HCT116 (cell line): Measurements from ENCODE around the gene DEPDC4. TPM values are rescaled to one million over a fixed set of nuclear protein-coding genes. Genes with fewer than 3 reads are reported as not detected.

Experiments
- ATAC-seq: fragments of 200-7000 bp; cut with Tn5 transposase; 2 replicates; pipeline ENCODE4 v1.9.1; 2020; ENCODE audit warnings: mild to moderate bottlenecking, moderate library complexity
- BruUV-seq: library from RNA; stranded (reverse); fragments of 400-500 nt; replicated peaks from 2 replicates; lab custom pipeline; 2021; lab: Mats Ljungman, UMichigan
- CTCF ChIA-PET: fragments of 300-600 bp; sonication (Branson Sonifier 250); formaldehyde crosslinking; loops from one replicate; lab custom pipeline; 2021; ENCODE audit warnings: antibody characterized with exemption; lab: Charles Lee
- POLR2A ChIA-PET: fragments of 300-600, 350-600 bp; sonication (Branson Sonifier 250); formaldehyde crosslinking; loops from one replicate; lab custom pipeline; 2021; ENCODE audit warnings: antibody characterized with exemption; lab: Charles Lee
- RAD21 ChIA-PET, 2 experiments: fragments of 300-600 bp; sonication (Branson Sonifier 250); formaldehyde crosslinking; loops; one replicate each; lab custom pipeline; 2023; ENCODE audit warnings: low total read pairs in 2 of 2; ENCODE audit not compliant: uncharacterized antibody in 2 of 2, unreplicated experiment in 2 of 2, low non-redundant PET in 1 of 2; lab: Charles Lee
- DNase-seq: peaks from one replicate; pipeline ENCODE4 v3.0.0-alpha.2; 2010; ENCODE audit warnings: low read depth, low spot score
- H2AFZ ChIP-seq: fragments of 200-600 bp; shearing (Covaris generic), sonication (generic); 2 replicates; pipeline ENCODE4 v1.6.1; 2017; ENCODE audit warnings: low read depth, mixed run types, mixed read lengths, antibody characterized with exemption, low read length; ENCODE audit not compliant: poor library complexity, severe bottlenecking
- H3K27ac ChIP-seq: 2 replicates; pipeline ENCODE4 v1.5.1; 2012; ENCODE audit warnings: low read depth, low read length
- H3K27me3 ChIP-seq: fragments of 200-600 bp; sonication (generic); 2 replicates; pipeline ENCODE4 v1.6.1; 2016; ENCODE audit warnings: mixed run types, low read length, mixed read lengths; ENCODE audit not compliant: insufficient read depth
- H3K36me3 ChIP-seq, 2 experiments: fragments of 200-500 bp in 1 of 2; fragments of 200-600 bp in 1 of 2; sonication (Bioruptor generic) in 1 of 2; sonication (generic) in 1 of 2; 2 replicates each; pipeline versions ENCODE4 v1.5.1 to v1.6.1; 2014 to 2016; ENCODE audit warnings: low read length in 2 of 2, inconsistent platforms in 1 of 2, mixed read lengths in 1 of 2, mixed run types in 1 of 2; ENCODE audit not compliant: insufficient read depth in 2 of 2, control insufficient read depth in 1 of 2
- H3K4me1 ChIP-seq, 2 experiments: fragments of 200-600 bp in 1 of 2; sonication (generic) in 1 of 2; 2 replicates each; pipeline versions ENCODE4 v1.5.1 to v1.6.1; 2012 to 2017; ENCODE audit warnings: low read length in 2 of 2, inconsistent platforms in 1 of 2, mild to moderate bottlenecking in 1 of 2, mixed read lengths in 1 of 2, mixed run types in 1 of 2, moderate library complexity in 1 of 2; ENCODE audit not compliant: insufficient read depth in 2 of 2, control insufficient read depth in 1 of 2
- H3K4me2 ChIP-seq: fragments of 200-600 bp; sonication (generic); 2 replicates; pipeline ENCODE4 v1.6.1; 2017; ENCODE audit warnings: mixed run types, low read length, mixed read lengths
- H3K4me3 ChIP-seq, 2 experiments: fragments of 200-600 bp in 1 of 2; sonication (generic) in 1 of 2; replicated peaks in 1 of 2; 2 replicates each; pipeline ENCODE4 v1.5.1; 2011 to 2016; ENCODE audit warnings: low read length in 2 of 2, control low read depth in 1 of 2, low read depth in 1 of 2, mild to moderate bottlenecking in 1 of 2, mixed read lengths in 1 of 2, mixed run types in 1 of 2
- H3K79me2 ChIP-seq: fragments of 200-600 bp; sonication (generic); 2 replicates; pipeline ENCODE4 v1.6.1; 2017; ENCODE audit warnings: mild to moderate bottlenecking, mixed run types, low read length, moderate library complexity, mixed read lengths; ENCODE audit not compliant: insufficient read depth
- H3K9ac ChIP-seq: fragments of 200-600 bp; sonication (generic); 2 replicates; pipeline ENCODE4 v1.6.1; 2016; ENCODE audit warnings: low read length, mixed read lengths
- H3K9me2 ChIP-seq: fragments of 200-600 bp; sonication (generic), shearing (Covaris generic); 2 replicates; pipeline ENCODE4 v1.6.1; 2017; ENCODE audit warnings: mixed run types, mild to moderate bottlenecking, moderate library complexity; ENCODE audit not compliant: insufficient read depth
- H3K9me3 ChIP-seq, 2 experiments: fragments of 200-500 bp in 1 of 2; fragments of 200-600 bp in 1 of 2; sonication (Bioruptor generic) in 1 of 2; sonication (generic) in 1 of 2; 2 replicates each; pipeline ENCODE4 v1.6.1; 2014 to 2017; ENCODE audit warnings: low read length in 2 of 2, mixed read lengths in 2 of 2, inconsistent platforms in 1 of 2, low read depth in 1 of 2, mild to moderate bottlenecking in 1 of 2, mixed run types in 1 of 2, moderate library complexity in 1 of 2; ENCODE audit not compliant: control insufficient read depth in 1 of 2, insufficient read depth in 1 of 2
- H4K20me1 ChIP-seq: fragments of 200-600 bp; sonication (generic), shearing (Covaris generic); 2 replicates; pipeline ENCODE4 v1.6.1; 2017; ENCODE audit warnings: mixed run types, mild to moderate bottlenecking, moderate library complexity; ENCODE audit not compliant: insufficient read depth
- ATF3 ChIP-seq: IDR thresholded peaks from 2 replicates; pipeline ENCODE4 v1.6.1; 2012
- CEBPB ChIP-seq: IDR thresholded peaks from 2 replicates; pipeline ENCODE4 v1.6.1; 2012; ENCODE audit warnings: low read depth
- EGR1 ChIP-seq: IDR thresholded peaks from 2 replicates; pipeline ENCODE4 v1.6.1; 2012; ENCODE audit warnings: low read depth
- ELF1 ChIP-seq: IDR thresholded peaks from 2 replicates; pipeline ENCODE4 v1.6.1; 2012; ENCODE audit warnings: low read depth, borderline replicate concordance
- EZH2 ChIP-seq: fragments of 200-600 bp; sonication (generic); IDR thresholded peaks from 2 replicates; pipeline ENCODE4 v1.6.1; 2017; ENCODE audit warnings: antibody characterized with exemption, mixed run types
- EZH2phosphoT487 ChIP-seq: fragments of 200-600 bp; IDR thresholded peaks from 2 replicates; pipeline ENCODE4 v1.6.1; 2018; ENCODE audit warnings: antibody characterized with exemption, borderline replicate concordance
- FOSL1 ChIP-seq: IDR thresholded peaks from 2 replicates; pipeline ENCODE4 v1.6.1; 2012; ENCODE audit warnings: low read depth
- JUND ChIP-seq: IDR thresholded peaks from 2 replicates; pipeline ENCODE4 v1.6.1; 2012
- POLR2A ChIP-seq: IDR thresholded peaks from 2 replicates; pipeline ENCODE4 v1.7.0; 2011; ENCODE audit warnings: borderline replicate concordance; ENCODE audit not compliant: insufficient read depth, insufficient read length; ENCODE audit errors: extremely low read depth
- RAD21 ChIP-seq: IDR thresholded peaks from 2 replicates; pipeline ENCODE4 v1.6.1; 2012; ENCODE audit warnings: low read depth, mild to moderate bottlenecking
- REST ChIP-seq: IDR thresholded peaks from 2 replicates; pipeline ENCODE4 v1.6.1; 2012; ENCODE audit warnings: low read depth
- SIN3A ChIP-seq: IDR thresholded peaks from 2 replicates; pipeline ENCODE4 v1.6.1; 2012; ENCODE audit warnings: low read depth
- SP1 ChIP-seq: IDR thresholded peaks from 2 replicates; pipeline ENCODE4 v1.6.1; 2012; ENCODE audit warnings: low read depth
- TCF7L2 ChIP-seq: IDR thresholded peaks from 2 replicates; pipeline ENCODE4 v1.7.0; 2011; ENCODE audit warnings: borderline replicate concordance, inconsistent platforms; ENCODE audit not compliant: insufficient read depth, insufficient read length; ENCODE audit errors: extremely low read depth
- YY1 ChIP-seq: IDR thresholded peaks from 2 replicates; pipeline ENCODE4 v1.6.1; 2011; ENCODE audit warnings: low read length, low read depth, moderate library complexity, mild to moderate bottlenecking; ENCODE audit not compliant: insufficient replicate concordance; ENCODE audit errors: extremely low read depth
- ZFX ChIP-seq: fragments of 450-650 bp; IDR thresholded peaks from 2 replicates; pipeline ENCODE4 v1.6.1; 2017
- ZNF274 ChIP-seq: fragments of 200-500 bp; sonication (Bioruptor generic); IDR thresholded peaks from 2 replicates; pipeline ENCODE4 v1.6.1; 2014; ENCODE audit warnings: mild to moderate bottlenecking, low read depth, low read length, inconsistent platforms
- intact Hi-C: fragments of 100-400 bp; cut with micrococcal nuclease; formaldehyde crosslinking; loops from 2 replicates; pipeline ENCODE4 v1.10.0; 2022
- total RNA-seq: library from RNA; stranded (reverse); gene quantifications from one replicate; pipeline ENCODE4 v1.2.1, GENCODE V29; 2021; ENCODE audit not compliant: unreplicated experiment
- TF ChIP-seq, protein P1 (sequence below): IDR thresholded peaks from 2 replicates; pipeline ENCODE4 v1.6.1; 2012

DEPDC4 gene
- total RNA-seq, 1 experiment from 2014 or later: 3.4 TPM

- TF ChIP-seq REST (no peak), SIN3A (peak; percentile 62; the same call in 1 of the 2 replicates), FOSL1 (no peak)
Measured at GRCh38 chr12:100266835-100267602, at the start of gene DEPDC4, which contains the start of gene SCYL2 (continued).

- H3K36me3 ChIP-seq: peaks cover 4 to 6% of the 10 kb centered on the region in 2 experiments; a peak in 2 of 4 replicates
- H3K9ac ChIP-seq: no peak overlapping the region
- no peaks in the 10 kb centered on the region for H3K9me2 ChIP-seq
- H4K20me1 ChIP-seq: no peaks in the 10 kb centered on the region
- no peak overlapping the region for H3K4me2 ChIP-seq
- no peak overlapping the region for H3K27ac ChIP-seq
- ChIA-PET POLR2A (no interaction called here), RAD21 (no interaction called here), CTCF (no interaction called here)
- no peaks in the 10 kb centered on the region for H3K27me3 ChIP-seq
- intact Hi-C loops: no loop called here
- no TSS peak for BruUV-seq
- no peak for ATAC-seq
- H3K4me3 ChIP-seq: no peak overlapping the region
- H3K79me2 ChIP-seq: no peaks in the 10 kb centered on the region
- no peak for DNase-seq
- H3K4me1 ChIP-seq: no peaks in the 10 kb centered on the region
- no peaks in the 10 kb centered on the region for H3K9me3 ChIP-seq
- H2AFZ ChIP-seq: no peak overlapping the region
- no peak for TF ChIP-seq ZFX
- TF ChIP-seq EZH2: no peak
- no peak for TF ChIP-seq ATF3
- TF ChIP-seq SP1: no peak
- TF ChIP-seq ELF1: no peak
- no peak for TF ChIP-seq ZNF274
- no peak for TF ChIP-seq JUND
- no peak for TF ChIP-seq TCF7L2
- TF ChIP-seq, protein P1, sequence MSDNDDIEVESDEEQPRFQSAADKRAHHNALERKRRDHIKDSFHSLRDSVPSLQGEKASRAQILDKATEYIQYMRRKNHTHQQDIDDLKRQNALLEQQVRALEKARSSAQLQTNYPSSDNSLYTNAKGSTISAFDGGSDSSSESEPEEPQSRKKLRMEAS: no peak
- no peak for TF ChIP-seq CEBPB
- TF ChIP-seq EGR1: no peak
- TF ChIP-seq EZH2phosphoT487: no peak
- TF ChIP-seq POLR2A: no peak
- no peak for TF ChIP-seq REST
- TF ChIP-seq RAD21: no peak
- TF ChIP-seq YY1: no peak
Measured at GRCh38 chr12:100311317-100311716, 44.4 kb upstream of the DEPDC4 start.
